ENCODE data around the gene F8A1.
"Not testable (repeated sequence)": the region's sequence is repeated elsewhere in the genome, so short reads cannot be mapped to it uniquely, and the experiment has no call there.

F8A1 gene

DNA sequence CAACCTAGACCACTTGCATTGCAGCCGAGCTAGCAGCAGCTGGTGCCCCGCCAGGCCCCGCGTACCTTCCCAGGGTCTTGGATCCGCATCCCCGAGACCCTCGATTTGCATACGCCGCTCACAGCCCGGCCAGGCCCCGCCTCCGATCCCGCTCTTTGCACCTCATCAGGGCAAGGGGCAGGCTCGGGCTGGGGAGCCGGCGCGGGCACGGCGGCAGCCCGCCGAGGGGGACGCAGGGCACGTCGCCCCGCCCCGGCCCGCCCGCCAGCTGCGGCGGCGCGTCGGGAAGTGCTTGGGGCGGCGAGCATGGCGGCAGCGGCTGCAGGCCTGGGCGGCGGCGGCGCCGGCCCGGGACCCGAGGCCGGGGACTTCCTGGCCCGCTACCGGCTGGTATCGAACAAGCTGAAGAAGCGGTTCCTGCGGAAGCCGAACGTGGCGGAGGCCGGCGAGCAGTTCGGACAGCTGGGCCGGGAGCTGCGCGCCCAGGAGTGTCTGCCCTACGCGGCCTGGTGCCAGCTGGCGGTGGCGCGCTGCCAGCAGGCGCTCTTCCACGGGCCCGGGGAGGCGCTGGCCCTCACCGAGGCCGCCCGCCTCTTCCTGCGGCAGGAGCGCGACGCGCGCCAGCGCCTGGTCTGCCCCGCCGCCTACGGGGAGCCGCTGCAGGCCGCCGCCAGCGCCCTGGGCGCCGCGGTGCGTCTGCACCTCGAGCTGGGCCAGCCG is at the start of gene F8A1:
TSS of gene F8A1 (plus strand) at position 287 of the 720 bp plus-strand sequence. CDS start at position 307, 20 bp downstream.
- FAIRE-seq; DNase-seq (ENCODE audit: insufficient read length, low spot score): not testable (repeated sequence)

DNA sequence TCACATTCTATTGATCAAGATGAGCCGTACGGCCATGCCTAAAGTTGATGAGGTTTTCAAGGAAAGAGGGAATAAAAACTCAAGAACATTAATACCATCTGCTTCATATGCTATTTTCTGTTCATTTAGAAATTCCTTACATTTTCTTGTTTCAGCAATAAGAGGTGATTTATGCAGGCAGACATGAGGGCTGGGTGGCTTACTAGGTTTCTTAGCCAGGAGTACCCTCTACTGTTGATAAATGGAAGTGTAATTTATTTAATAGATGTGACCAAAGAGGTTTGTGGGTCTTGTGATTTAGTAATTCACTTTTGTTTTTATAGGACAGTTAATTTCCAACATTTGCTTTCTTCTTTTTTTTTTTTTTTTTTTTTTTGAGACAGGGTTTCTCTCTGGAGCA is 45.3 kb upstream of the F8A1 start:
- DNase-seq (ENCODE audit: insufficient read length, low spot score), result peak; percentile 9
- peak; percentile 36 for FAIRE-seq
- TF ChIP-seq POLR2A (IDR thresholded peaks at IDR 0.05; ENCODE audit: low read depth, low read length), result no peak

DNA sequence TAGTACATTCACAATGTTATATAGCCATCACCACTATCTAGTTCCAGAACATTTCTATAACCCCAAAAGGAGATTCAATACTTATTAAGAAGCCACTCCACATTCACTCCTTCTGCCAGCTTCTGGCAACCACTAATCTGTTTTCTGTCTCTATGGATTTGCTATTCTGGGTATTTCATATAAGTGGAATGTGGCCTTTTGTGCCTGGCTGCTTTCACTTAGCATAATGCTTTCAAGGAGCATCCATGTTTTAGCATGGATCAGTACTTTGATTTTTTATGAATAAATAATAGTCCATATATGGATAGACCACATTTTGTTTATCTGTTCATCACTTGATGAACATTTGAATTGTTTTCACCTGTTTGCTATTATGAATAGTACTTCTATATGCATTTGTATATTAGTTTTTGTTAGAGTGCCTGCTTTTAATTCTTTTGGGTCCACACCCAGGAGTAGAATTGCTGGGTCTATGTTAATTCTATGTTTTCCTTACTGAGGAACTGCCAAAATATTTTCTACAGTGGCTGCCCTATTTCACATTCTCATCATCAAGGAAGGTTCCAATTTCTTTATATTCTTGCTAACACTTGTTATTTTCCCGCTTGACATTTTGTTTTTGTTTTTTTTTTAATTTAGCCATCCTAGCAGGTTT is 35.1 kb upstream of the F8A1 start:
- FAIRE-seq (no peak), DNase-seq (ENCODE audit: insufficient read length, low spot score) (no peak)
- TF ChIP-seq POLR2A (IDR thresholded peaks at IDR 0.05; ENCODE audit: low read depth, low read length), result no peak

DNA sequence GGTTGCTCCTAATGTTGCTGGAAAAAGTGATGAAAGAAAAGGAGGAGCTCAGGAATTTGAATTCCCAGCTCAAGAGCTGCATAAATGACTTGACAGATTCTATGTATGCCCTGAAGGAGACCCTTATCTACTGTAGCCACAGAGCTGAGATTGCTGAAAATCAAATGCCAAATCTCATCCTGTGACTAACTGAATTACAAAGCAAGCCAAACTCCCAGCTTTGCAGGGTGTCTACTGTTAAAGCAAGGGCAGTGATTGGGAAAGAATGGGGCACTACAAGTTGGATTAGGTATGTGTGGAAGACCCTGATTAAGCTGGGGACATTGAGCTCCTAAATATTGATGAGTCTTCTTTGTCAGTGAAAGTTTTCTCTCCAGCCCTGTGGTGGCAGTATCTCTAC is 30.9 kb upstream of the F8A1 start:
- TF ChIP-seq POLR2A (IDR thresholded peaks at IDR 0.05; ENCODE audit: low read depth, low read length), result no peak
- no peak for DNase-seq (ENCODE audit: insufficient read length, low spot score)
- no peak for FAIRE-seq

DNA sequence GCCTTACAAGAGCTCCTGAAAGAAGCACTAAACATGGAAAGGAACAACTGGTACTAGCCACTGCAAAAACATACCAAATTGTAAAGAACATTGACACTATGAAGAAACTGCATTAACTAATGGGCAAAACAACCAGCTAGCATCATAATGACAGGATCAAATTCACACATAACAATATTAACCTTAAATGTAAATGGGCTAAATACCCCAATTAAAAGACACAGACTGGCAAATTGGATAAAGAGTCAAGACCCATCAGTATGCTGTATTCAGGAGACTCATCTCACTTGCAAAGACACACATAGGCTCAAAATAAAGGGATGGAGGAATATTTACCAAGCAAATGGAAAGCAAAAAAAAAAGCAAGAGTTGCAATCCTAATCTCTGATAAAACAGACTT is 17.6 kb upstream of the F8A1 start:
- FAIRE-seq; DNase-seq (ENCODE audit: insufficient read length, low spot score): not testable (repeated sequence)

DNA sequence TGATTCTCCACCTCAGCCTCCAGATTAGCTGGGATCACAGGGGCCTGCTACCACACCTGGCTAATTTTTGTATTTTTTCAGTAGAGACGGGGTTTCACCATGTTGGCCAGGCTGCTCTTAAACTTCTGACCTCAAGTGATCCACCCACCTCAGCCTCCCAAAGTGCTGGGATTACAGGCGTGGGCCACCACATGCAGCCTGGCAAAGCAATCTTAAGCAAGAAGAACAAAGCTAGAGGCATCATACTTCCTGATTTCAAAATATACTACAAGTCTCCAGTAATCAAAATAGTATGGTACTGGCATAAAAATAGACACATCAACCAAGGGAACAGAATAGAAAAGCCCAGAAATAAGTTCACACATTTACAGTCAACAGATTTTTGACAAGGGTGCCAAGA is 12.8 kb upstream of the F8A1 start:
- TF ChIP-seq POLR2A (IDR thresholded peaks at IDR 0.05; ENCODE audit: low read depth, low read length), result no peak
- no peak for FAIRE-seq
- DNase-seq (ENCODE audit: insufficient read length, low spot score), result no peak

DNA sequence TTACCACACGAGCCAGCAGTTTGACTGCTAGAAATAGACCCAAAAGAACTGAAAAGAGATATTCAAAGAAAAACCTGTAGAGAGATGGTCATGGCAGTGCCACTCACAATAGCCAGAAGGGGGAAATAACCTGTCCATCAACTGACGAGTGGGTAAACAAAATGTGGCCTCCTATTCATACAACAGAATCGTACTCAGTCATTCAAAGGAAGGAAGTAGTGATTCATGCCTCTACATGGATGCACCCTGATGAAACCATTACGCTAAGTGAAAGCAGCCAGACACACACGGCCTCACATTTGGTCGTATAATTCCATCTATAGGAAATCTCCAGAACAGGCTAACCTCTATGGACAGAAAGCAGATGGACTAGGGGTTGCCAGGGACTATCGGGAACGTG is 2.1 kb upstream of the F8A1 start:
- DNase-seq (ENCODE audit: insufficient read length, low spot score); FAIRE-seq: not testable (repeated sequence)

DNA sequence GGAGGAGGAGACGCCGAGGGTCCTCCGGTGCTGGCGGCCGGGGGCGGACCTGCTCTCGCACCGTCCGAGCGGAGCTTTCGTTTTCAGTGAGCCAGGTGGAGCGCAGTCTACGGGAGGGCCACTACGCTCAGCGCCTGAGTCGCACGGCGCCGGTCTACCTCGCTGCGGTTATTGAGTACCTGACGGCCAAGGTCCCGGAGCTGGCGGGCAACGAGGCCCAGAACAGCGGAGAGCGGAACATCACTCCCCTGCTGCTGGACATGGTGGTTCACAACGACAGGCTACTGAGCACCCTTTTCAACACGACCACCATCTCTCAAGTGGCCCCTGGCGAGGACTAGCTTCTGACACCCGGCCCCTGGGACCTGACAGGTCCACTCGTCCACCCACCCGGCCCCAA is 1.1 kb upstream of the F8A1 start:
- FAIRE-seq; DNase-seq (ENCODE audit: insufficient read length, low spot score): not testable (repeated sequence)

DNA sequence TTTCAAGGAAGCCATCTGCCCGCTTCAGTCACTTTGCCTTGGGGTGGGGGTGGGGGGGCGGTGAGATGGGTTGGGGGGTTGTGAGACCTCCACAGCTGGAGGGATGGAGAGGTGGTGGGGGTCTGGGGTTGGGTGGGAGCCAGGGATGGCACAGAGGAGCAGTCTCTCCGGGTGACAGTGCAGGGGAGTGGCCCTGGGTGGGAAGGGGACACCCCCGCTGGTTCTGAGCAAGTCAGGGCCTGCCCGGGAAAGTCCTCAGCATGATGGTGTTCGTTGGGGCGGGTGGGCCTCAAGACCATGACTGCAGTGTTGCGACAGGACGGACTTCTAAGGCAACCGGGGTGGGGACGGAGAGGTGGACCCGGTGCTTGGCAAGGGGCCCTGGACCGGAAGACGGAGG is 606 bp upstream of the F8A1 start:
- FAIRE-seq; DNase-seq (ENCODE audit: insufficient read length, low spot score): not testable (repeated sequence)

DNA sequence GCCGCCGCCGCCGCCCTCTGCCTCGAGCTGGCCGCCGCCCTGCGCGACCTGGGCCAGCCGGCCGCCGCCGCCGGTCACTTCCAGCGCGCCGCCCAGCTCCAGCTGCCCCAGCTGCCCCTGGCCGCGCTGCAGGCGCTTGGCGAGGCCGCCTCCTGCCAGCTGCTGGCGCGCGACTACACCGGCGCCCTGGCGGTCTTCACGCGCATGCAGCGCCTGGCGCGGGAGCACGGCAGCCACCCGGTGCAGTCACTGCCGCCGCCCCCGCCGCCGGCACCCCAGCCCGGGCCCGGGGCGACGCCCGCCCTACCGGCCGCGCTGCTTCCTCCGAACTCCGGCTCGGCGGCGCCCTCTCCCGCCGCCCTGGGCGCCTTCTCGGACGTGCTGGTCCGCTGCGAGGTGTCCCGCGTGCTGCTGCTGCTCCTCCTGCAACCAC is 650 bp downstream of the F8A1 start:
- FAIRE-seq; DNase-seq (ENCODE audit: insufficient read length, low spot score): not testable (repeated sequence)

DNA sequence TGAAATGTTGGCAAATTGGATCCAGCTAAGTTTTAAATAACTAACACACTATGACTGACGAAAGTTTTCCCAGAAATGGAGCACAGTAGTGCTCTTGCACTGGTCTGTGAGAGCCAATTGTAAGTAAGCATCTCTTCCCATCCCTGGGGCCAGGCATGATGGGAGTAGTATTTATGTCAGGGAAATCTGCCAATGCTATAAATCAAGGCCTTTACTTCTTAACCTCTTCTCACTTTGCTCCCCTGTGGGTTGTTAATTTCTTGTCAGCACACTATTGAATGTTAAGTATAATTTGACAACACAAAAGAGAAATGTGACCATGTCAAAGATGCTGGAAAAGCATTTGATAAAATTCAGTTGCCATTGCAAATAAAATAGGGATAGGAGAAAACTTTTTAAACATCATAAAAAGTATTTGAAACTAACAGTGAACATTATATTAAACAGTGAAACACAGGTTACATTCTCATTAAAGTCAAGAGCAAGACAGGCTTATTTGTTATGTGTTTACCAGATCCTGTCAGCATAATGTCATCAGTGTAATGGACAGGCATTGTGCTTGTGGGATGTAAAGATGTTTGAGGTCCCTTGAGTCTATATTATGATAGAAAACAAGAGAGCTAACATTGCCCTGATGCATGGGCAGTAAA is 5.0 kb downstream of the F8A1 start:
- no peak for DNase-seq (ENCODE audit: insufficient read length, low spot score)
- FAIRE-seq, result no peak
- TF ChIP-seq POLR2A (IDR thresholded peaks at IDR 0.05; ENCODE audit: low read depth, low read length), result no peak

DNA sequence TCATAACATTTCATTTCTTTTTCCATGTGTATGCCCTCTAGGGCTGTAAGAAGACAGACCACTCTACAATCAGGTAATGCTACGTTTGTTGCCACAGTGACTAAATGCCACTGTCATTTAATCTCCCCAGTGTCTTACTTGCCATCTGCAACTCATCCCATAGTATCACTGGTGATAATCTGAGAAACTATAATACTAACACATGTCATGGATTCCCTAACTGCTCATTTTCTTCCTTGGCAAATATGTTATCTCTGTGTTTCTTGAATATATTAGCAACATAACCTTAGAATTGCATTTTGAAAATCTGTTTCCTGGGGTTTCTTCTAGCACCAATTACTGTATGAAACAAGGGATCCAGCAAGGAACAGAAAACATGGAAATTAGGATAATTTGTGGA is 6.1 kb downstream of the F8A1 start:
- no peak for DNase-seq (ENCODE audit: insufficient read length, low spot score)
- no peak for TF ChIP-seq POLR2A (IDR thresholded peaks at IDR 0.05; ENCODE audit: low read depth, low read length)

DNA sequence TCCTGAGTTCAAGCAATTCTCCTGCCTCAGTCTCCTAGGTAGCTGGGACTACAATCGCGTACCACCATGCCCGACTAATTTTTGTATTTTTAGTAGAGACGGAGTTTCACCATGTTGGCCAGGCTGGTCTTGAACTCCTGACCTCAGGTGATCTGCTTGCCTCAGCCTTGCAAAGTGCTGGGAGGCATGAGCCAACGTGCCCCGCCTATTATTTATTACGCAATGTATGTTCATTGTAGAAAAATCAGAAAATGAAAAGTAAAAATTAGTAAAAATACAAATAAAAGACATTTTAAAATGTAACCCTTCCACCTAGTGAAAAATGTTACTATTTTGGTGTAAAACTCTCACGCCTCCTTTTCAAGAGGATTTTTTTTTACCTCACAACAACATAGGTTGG is 14.2 kb downstream of the F8A1 start:
- no peak for FAIRE-seq
- TF ChIP-seq POLR2A (IDR thresholded peaks at IDR 0.05; ENCODE audit: low read depth, low read length), result no peak
- no peak for DNase-seq (ENCODE audit: insufficient read length, low spot score)

More for the DNA sequence above, 6.1 kb downstream of the F8A1 start:
- no peak for FAIRE-seq

DNA sequence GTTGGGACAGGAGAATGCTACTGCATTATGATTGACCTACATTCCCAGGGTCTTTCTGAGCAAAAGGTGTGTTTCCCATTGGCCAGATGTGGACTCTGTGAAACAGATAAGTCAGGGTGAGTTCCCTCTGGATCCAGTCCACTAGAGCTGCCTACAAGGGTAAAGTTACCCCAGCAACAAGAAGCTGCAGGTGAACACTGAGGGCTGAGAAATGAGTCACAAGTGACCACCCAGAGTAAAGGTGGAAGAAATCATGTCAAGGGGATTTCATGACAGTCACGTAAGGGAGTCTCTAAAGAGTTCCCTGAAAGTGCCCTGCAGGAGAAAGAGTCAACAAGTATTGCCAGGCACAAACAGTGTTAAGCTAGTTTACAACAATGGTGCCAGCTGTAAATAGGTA is 16.3 kb downstream of the F8A1 start:
- FAIRE-seq (no peak), DNase-seq (ENCODE audit: insufficient read length, low spot score) (no peak)
- no peak for TF ChIP-seq POLR2A (IDR thresholded peaks at IDR 0.05; ENCODE audit: low read depth, low read length)

DNA sequence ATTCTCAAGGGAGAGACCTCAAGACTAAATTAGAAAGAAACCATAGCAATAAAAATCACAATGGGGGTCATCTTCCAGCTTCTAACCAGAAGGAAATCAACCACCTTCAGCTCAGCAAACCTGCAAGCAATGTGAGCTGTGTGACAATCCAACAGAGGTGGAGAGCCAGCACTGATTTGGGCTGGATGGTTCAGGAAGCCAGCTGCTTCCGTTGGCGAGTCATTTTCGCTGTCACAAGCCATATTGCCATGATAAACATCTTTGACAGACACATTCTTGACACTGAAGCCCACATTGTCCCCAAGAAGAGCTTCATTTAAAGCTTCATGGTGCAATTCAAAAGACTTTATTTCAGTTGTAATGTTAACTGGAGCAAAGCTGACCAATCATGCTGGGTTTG is 22.7 kb downstream of the F8A1 start:
- TF ChIP-seq POLR2A (IDR thresholded peaks at IDR 0.05; ENCODE audit: low read depth, low read length), result no peak
- FAIRE-seq, result no peak
- DNase-seq (ENCODE audit: insufficient read length, low spot score), result no peak

DNA sequence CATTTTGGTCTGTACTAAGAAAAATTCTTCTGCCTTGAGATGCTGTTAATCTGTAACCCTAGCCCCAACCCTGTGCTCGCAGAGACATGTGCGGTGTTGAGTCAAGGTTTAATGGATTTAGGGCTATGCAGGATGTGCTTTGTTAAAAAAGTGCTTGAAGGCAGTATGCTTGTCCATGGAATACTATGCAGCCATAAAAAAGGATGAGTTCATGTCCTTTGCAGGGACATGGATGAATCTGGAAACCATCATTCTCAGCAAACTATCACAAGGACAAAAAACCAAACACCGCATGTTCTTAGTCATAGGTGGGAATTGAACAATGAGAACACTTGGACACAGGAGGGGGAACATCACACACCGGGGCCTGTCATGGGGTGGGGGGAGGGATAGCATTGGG is 23.9 kb downstream of the F8A1 start:
- not testable (repeated sequence) for DNase-seq (ENCODE audit: insufficient read length, low spot score); FAIRE-seq

DNA sequence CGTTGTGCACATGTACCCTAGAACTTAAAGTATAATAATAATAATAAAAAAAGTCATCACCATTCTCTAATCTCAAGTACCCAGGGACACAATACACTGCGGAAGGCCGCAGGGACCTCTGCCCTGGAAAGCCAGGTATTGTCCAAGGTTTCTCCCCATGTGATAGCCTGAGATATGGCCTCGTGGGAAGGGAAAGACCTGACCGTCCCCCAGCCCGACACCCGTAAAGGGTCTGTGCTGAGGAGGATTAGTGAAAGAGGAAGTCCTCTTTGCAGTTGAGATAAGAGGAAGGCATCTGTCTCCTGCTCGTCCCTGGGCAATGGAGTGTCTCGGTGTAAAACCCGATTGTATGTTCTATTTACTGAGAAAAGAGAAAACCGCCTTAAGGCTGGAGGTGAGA is 24.4 kb downstream of the F8A1 start:
- DNase-seq (ENCODE audit: insufficient read length, low spot score); FAIRE-seq: not testable (repeated sequence)

Measured in H54 (cell line).